NT2/D1 (cell line): ENCODE measurements around the gene ZNF497.

Source experiments
- DNase-seq: peaks from one replicate; pipeline ENCODE4 v3.0.0-alpha.2; 2011; ENCODE audit warnings: low read depth, low spot score
- H3K27me3 ChIP-seq: 2 replicates; pipeline ENCODE4 v1.6.0; 2011; ENCODE audit warnings: mild to moderate bottlenecking; ENCODE audit not compliant: insufficient read length, insufficient read depth
- H3K36me3 ChIP-seq: 2 replicates; pipeline ENCODE4 v1.6.1; 2011; ENCODE audit warnings: mild to moderate bottlenecking, low read length, mixed read lengths; ENCODE audit not compliant: insufficient read depth, insufficient read length
- H3K4me1 ChIP-seq: 2 replicates; pipeline ENCODE4 v1.5.1; 2011; ENCODE audit not compliant: insufficient read depth, insufficient read length
- H3K4me3 ChIP-seq: 2 replicates; pipeline ENCODE4 v1.5.1; 2011; ENCODE audit warnings: low read depth; ENCODE audit not compliant: insufficient read length
- H3K9ac ChIP-seq: 2 replicates; pipeline ENCODE4 v1.6.0; 2011; ENCODE audit warnings: low read depth; ENCODE audit not compliant: insufficient read length
- H3K9me3 ChIP-seq: 2 replicates; pipeline ENCODE4 v1.5.1; 2011; ENCODE audit warnings: mild to moderate bottlenecking, low read length; ENCODE audit not compliant: insufficient read depth
- SUZ12 ChIP-seq: IDR thresholded peaks from 2 replicates; pipeline ENCODE4 v1.6.1; 2011; ENCODE audit not compliant: insufficient read length, insufficient read depth; ENCODE audit errors: extremely low read depth
- YY1 ChIP-seq: IDR thresholded peaks from 2 replicates; pipeline ENCODE4 v1.6.1; 2011; ENCODE audit not compliant: insufficient read length, insufficient read depth
- ZNF274 ChIP-seq: IDR thresholded peaks from 2 replicates; pipeline ENCODE4 v1.6.1; 2011; ENCODE audit warnings: mild to moderate bottlenecking, low read depth, low read length

ZNF497 gene

DNA sequence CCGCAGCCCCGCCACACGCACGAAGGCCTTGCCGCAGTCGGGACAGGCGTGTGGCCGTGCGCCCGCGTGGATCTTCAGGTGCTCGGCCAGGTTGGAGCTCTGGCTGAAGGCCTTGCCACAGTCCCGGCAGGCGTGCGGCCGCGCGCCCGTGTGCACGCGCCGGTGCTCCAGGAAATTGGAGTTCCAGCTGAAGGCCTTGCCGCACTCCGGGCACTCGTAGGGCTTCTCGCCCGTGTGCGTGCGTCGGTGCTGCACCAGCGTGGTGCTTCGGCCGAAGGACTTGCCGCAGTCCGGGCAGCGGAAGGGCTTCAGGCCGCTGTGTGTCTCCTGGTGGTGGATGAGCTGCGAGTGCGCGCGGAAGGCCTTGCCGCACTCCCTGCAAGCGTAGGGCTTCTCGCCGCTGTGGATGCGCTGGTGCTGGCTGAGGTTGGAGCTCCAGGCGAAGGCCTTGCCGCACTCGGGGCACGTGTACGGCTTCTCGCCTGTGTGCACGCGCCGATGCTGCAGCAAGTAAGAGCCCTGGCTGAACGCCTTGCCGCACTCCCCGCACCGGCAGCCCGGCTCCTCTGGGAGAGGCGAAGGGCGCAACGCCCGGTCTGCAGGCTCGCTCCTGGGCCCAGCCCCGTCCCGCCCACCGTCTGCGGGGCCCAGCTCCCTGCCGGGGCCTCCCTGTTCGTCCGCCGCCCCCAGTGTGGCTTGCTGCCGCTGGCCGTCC lies 5.6 kb downstream of the ZNF497 start:
- H3K36me3 ChIP-seq: peaks cover 23% of the 10 kb centered on the region
- peaks cover 10% of the 10 kb centered on the region for H3K4me1 ChIP-seq
- no peak overlapping the region for H3K9ac ChIP-seq
- TF ChIP-seq SUZ12 (no peak), ZNF274 (no peak), YY1 (no peak)
- H3K9me3 ChIP-seq: no peaks in the 10 kb centered on the region
- H3K4me3 ChIP-seq: no peak overlapping the region
- no peak for DNase-seq
- no peaks in the 10 kb centered on the region for H3K27me3 ChIP-seq

- H3K4me3 ChIP-seq: no peak overlapping the region
- H3K9me3 ChIP-seq: no peaks in the 10 kb centered on the region
- H3K27me3 ChIP-seq: no peaks in the 10 kb centered on the region
- no peak overlapping the region for H3K9ac ChIP-seq
- no peak for TF ChIP-seq SUZ12
- peaks cover 27% of the 10 kb centered on the region for H3K36me3 ChIP-seq
- DNase-seq: no peak
- H3K4me1 ChIP-seq: peaks cover 10% of the 10 kb centered on the region
These were observed 6.4 kb downstream of the ZNF497 start for GRCh38 chr19:58355908-58356765.

GRCh38 chr19:58355215-58355796 lies 7.2 kb downstream of the ZNF497 start:
- H3K4me3 ChIP-seq: no peak overlapping the region
- TF ChIP-seq SUZ12: no peak
- TF ChIP-seq ZNF274: no peak
- TF ChIP-seq YY1: no peak
- peaks cover 33% of the 10 kb centered on the region for H3K36me3 ChIP-seq
- no peak overlapping the region for H3K9ac ChIP-seq
- DNase-seq: no peak
- H3K4me1 ChIP-seq: peaks cover 10% of the 10 kb centered on the region
- no peaks in the 10 kb centered on the region for H3K9me3 ChIP-seq
- no peaks in the 10 kb centered on the region for H3K27me3 ChIP-seq

DNA sequence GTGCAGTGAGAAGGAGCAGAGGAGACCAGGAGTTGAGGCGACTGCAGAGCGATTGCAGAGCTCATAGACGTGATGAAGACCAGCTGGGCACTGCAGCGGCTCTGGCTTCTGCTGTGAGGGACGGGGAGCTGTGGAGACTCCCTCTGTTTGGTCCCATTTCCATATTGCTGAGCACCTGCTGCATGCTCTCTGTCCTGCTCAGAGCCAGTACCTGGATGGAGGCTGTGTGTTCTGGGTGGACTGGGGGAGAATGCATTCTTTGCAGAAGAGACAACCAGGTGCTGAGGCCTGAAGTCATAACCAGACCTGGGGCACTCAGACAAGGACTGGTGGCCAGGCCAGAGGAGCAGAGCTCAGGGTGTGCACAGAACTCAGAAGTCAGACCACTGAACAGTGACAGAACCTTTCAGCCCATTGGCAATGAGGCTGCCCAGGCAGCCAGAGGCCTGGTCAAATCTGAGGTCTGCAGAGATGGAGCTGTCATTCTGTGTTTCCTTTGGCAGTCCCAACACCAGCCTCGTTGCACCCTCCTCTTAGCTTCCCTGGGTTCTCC lies 8.0 kb downstream of the ZNF497 start:
- Histone ChIP-seq H3K4me1 (peaks cover 10% of the 10 kb centered on the region), H3K27me3 (no peaks in the 10 kb centered on the region), H3K4me3 (no peak overlapping the region), H3K9me3 (no peaks in the 10 kb centered on the region), H3K9ac (no peak overlapping the region), H3K36me3 (peaks cover 33% of the 10 kb centered on the region)
- no peak for TF ChIP-seq YY1
- no peak for TF ChIP-seq ZNF274
- TF ChIP-seq SUZ12: no peak
- DNase-seq: no peak

GRCh38 chr19:58353717-58354477 lies 8.7 kb downstream of the ZNF497 start:
- Histone ChIP-seq H3K4me1 (peaks cover 10% of the 10 kb centered on the region), H3K9me3 (no peaks in the 10 kb centered on the region), H3K36me3 (peaks cover 33% of the 10 kb centered on the region), H3K9ac (no peak overlapping the region), H3K27me3 (no peaks in the 10 kb centered on the region), H3K4me3 (no peak overlapping the region)
- TF ChIP-seq SUZ12: no peak
- TF ChIP-seq YY1: no peak
- TF ChIP-seq ZNF274: no peak
- DNase-seq: no peak

DNA sequence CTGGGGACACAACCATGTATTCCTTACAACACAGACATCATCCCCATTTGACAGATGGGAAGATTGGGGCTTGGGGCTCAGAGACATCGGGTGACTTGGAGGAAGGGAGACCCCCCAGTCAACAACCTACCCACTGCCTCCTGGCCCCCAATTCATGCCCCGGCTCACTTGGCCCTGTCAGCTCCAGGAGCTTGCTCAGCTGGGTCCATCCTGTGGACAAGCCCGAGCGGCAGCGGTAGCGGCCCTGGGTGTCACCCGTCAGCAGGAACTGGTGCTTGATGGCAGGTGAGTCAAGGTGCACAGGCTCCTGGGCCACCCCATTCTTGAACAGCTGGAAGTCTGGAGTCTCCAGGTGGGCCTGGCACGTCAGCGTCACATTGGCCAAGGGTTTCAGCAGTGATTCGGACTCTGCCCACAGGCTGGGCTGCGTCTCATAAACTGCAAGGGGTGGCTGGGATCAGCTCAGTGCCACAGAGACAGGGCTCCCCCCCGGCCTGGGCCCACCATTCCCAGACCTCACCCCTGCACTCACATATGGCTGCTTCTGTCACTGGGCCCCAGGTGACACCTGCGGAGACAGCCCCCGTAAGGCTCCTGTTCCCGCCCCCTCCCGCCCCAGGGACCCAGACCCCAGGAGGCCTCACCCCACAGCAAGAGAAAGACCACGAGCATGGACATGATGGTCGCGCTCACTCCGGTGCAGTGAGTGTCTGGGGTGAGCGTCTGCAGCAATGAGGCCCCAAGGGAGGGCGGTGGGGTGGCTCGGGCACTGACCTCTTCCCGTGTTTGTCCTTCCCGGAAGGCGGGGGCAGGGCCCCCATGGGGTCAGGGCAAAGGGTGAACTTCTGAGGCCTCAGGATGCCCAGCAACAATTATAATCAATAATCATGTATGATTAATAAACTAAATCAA lies 9.5 kb downstream of the ZNF497 start, which contains the start of gene A1BG:
Gene A1BG (minus strand): TSS at position 733 of the 912 bp plus-strand sequence. CDS start 55 bp downstream, at position 678.
- TF ChIP-seq SUZ12: no peak
- no peak for TF ChIP-seq YY1
- no peak for TF ChIP-seq ZNF274
- no peak within 1 kb of the TSS for H3K9ac ChIP-seq
- DNase-seq: no peak

More for the DNA sequence above, 9.5 kb downstream of the ZNF497 start, which contains the start of gene A1BG:
- no peaks in the 10 kb centered on the region for H3K27me3 ChIP-seq
- H3K4me3 ChIP-seq: no peak within 1 kb of the TSS
- H3K4me1 ChIP-seq: peaks cover 8% of the 10 kb centered on the region
- no peaks in the 10 kb centered on the region for H3K9me3 ChIP-seq
- peaks cover 31% of the 10 kb centered on the region for H3K36me3 ChIP-seq
